Nephron (organoid): ENCODE measurements around the gene KIF6.
A peak's percentile ranks its signal among the peaks of the same experiment; 100 is the strongest.

Source experiments
- H3K27ac Mint-ChIP-seq, 3 experiments: 2 replicates each; pipeline ENCODE4 v1.8.0; 2020; ENCODE audit warnings: mixed read lengths in 3 of 3, mild to moderate bottlenecking in 2 of 3, moderate library complexity in 1 of 3
- H3K27me3 Mint-ChIP-seq: 2 replicates; pipeline ENCODE4 v1.8.0; 2021; ENCODE audit warnings: low read depth, mild to moderate bottlenecking, moderate library complexity, mixed read lengths
- H3K36me3 Mint-ChIP-seq: 2 replicates; pipeline ENCODE4 v1.8.0; 2020; ENCODE audit warnings: low read depth, mixed read lengths
- H3K4me1 Mint-ChIP-seq: 2 replicates; pipeline ENCODE4 v1.8.0; 2020; ENCODE audit warnings: mixed read lengths
- H3K4me3 Mint-ChIP-seq, 3 experiments: 2 replicates each; pipeline ENCODE4 v1.8.0; 2020; ENCODE audit warnings: mild to moderate bottlenecking in 3 of 3, mixed read lengths in 3 of 3, moderate library complexity in 2 of 3
- H3K9me3 Mint-ChIP-seq: 2 replicates; pipeline ENCODE4 v1.8.0; 2020; ENCODE audit warnings: mixed read lengths
- CTCF ChIP-seq, 3 experiments: fragments of 200-600 bp; sonication (generic); IDR thresholded peaks; one replicate each; pipeline ENCODE4 v1.5.0; 2021; ENCODE audit warnings: antibody characterized with exemption in 3 of 3; ENCODE audit not compliant: unreplicated experiment in 3 of 3

Gene KIF6

GRCh38 chr6:39754514-39755115 is 29.4 kb upstream of the KIF6 start:
- H3K27me3 Mint-ChIP-seq = no peaks in the 10 kb centered on the region
- no peaks in the 10 kb centered on the region for H3K36me3 Mint-ChIP-seq
- H3K9me3 Mint-ChIP-seq = no peaks in the 10 kb centered on the region
- no peak for TF ChIP-seq CTCF (IDR thresholded peaks at IDR 0.05; ENCODE audit: unreplicated experiment in 3 of 3)
- H3K4me1 Mint-ChIP-seq = peaks cover 38% of the 10 kb centered on the region
- peak overlapping the region; percentile 8 to 88 (median 80) for H3K27ac Mint-ChIP-seq
- H3K4me3 Mint-ChIP-seq = no peak overlapping the region

DNA sequence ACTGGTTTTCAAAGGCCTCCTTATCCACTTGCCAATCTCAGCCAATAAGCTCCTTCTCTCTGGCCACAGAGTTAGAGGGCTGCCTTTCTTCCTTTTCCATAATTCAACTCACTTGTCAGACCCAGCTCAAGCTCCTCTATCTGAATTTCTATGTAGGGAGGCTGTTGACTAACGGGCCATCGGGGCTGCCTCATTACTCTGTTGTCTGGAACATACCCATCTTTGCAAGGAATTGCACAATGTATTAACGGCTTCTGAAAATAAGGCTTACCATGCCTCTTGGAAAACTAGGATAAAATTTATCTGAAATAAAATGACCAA is 28.5 kb upstream of the KIF6 start:
- H3K4me3 Mint-ChIP-seq = no peak overlapping the region
- no peaks in the 10 kb centered on the region for H3K27me3 Mint-ChIP-seq
- peaks cover 31% of the 10 kb centered on the region for H3K4me1 Mint-ChIP-seq
- no peak for TF ChIP-seq CTCF (IDR thresholded peaks at IDR 0.05; ENCODE audit: unreplicated experiment in 3 of 3)
- H3K27ac Mint-ChIP-seq = peak overlapping the region; percentile 7 to 88 (median 80)
- no peaks in the 10 kb centered on the region for H3K36me3 Mint-ChIP-seq
- H3K9me3 Mint-ChIP-seq = no peaks in the 10 kb centered on the region

DNA sequence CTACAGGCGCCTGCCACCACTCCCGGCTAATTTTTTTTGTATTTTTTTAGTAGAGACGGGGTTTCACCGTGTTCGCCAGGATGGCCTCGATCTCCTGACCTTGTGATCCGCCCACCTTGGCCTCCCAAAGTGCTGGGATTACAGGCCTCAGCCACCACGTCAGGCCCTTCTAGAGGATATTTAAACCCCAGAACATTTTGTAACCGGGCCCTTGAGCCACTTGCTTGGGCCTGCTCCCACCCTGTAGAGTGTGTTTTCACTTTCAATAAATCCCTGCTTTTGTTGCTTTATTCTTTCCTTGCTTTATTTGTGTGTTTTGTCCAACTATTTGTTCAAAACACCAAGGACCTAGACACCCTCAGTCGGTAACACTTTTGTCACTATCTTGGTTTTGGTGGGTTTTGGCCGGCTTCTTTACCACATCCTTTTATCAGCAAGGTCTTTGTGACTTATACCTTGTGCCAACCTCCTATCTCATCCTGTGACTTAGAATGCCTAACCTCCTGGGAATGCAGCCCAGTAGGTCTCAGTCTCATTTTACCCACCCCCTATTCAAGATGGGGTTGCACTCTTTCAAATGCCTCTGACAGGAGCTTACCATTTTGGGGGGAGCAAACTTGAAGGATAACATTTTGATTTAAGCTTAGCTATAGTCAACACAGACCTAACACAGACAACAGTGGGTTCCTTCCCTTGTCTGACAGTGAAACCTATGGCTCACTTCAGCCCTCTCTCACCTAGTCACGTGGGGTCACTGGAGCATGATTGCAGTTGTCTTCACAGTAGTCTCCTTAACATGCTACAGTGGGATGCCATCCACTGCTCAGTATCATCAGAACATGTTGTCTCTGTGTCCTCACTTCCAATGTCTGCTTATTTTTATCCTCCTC is 27.9 kb upstream of the KIF6 start:
- H3K4me3 Mint-ChIP-seq = no peak overlapping the region
- H3K27me3 Mint-ChIP-seq = no peaks in the 10 kb centered on the region
- peak overlapping the region; percentile 7 to 88 (median 80) for H3K27ac Mint-ChIP-seq
- no peak for TF ChIP-seq CTCF (IDR thresholded peaks at IDR 0.05; ENCODE audit: unreplicated experiment in 3 of 3)
- no peaks in the 10 kb centered on the region for H3K36me3 Mint-ChIP-seq
- peaks cover 31% of the 10 kb centered on the region for H3K4me1 Mint-ChIP-seq
- no peaks in the 10 kb centered on the region for H3K9me3 Mint-ChIP-seq

- Mint-ChIP-seq H3K27me3 (no peaks in the 10 kb centered on the region), H3K4me3 (no peak overlapping the region), H3K4me1 (no peaks in the 10 kb centered on the region), H3K36me3 (no peaks in the 10 kb centered on the region), H3K9me3 (peaks cover 3% of the 10 kb centered on the region), H3K27ac (no peak overlapping the region)
- no peak for TF ChIP-seq CTCF (IDR thresholded peaks at IDR 0.05; ENCODE audit: unreplicated experiment in 3 of 3)
Measured at GRCh38 chr6:39746795-39747194, 21.6 kb upstream of the KIF6 start.

- Mint-ChIP-seq H3K4me3 (no peak overlapping the region), H3K27me3 (no peaks in the 10 kb centered on the region), H3K4me1 (no peaks in the 10 kb centered on the region), H3K36me3 (no peaks in the 10 kb centered on the region), H3K9me3 (peaks cover 8% of the 10 kb centered on the region), H3K27ac (no peak overlapping the region)
- TF ChIP-seq CTCF (IDR thresholded peaks at IDR 0.05; ENCODE audit: unreplicated experiment in 3 of 3) = no peak
Measured at GRCh38 chr6:39733704-39734103, 8.5 kb upstream of the KIF6 start.

DNA sequence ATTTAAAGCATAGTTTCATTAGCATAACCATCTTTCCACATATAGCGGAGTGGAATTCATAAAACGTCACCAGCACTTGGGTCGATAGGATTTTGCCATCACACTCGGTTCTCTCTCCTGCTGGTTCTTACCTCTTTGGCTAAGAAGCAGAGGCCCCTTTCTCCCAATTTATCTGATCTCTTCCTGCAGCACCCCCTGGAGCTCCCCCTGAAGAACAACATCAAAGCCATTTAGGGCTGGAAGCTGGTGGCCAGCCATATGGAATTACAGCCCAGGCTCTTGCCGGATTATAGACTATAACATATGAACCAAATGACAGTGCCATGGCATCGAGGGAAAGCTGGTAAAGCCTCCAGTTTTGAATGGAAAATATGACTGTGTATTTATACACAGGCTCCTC is 6.4 kb upstream of the KIF6 start:
- H3K9me3 Mint-ChIP-seq = no peaks in the 10 kb centered on the region
- TF ChIP-seq CTCF (IDR thresholded peaks at IDR 0.05; ENCODE audit: unreplicated experiment in 3 of 3) = no peak
- no peak overlapping the region for H3K27ac Mint-ChIP-seq
- H3K4me1 Mint-ChIP-seq = no peaks in the 10 kb centered on the region
- no peaks in the 10 kb centered on the region for H3K36me3 Mint-ChIP-seq
- H3K4me3 Mint-ChIP-seq = no peak overlapping the region
- H3K27me3 Mint-ChIP-seq = no peaks in the 10 kb centered on the region
